HepG2 (cell line): Measurements from ENCODE around the gene MAPK12.

Experiments used
- EZH2 ChIP-seq: conservative IDR thresholded peaks from 2 replicates; pipeline ENCODE4 v1.6.1; 2012; ENCODE audit warnings: mild to moderate bottlenecking, low read depth, low read length, moderate library complexity
- MTA3 ChIP-seq: sonication (generic); formaldehyde crosslinking; IDR thresholded peaks from 2 replicates; pipeline ENCODE4 v1.4.0; 2020; ENCODE audit warnings: missing genetic modification reagents
- SIN3A ChIP-seq: IDR thresholded peaks from 2 replicates; pipeline ENCODE4 v1.6.1; 2011; ENCODE audit warnings: low read depth, mild to moderate bottlenecking, control low read depth, low read length, borderline replicate concordance
- ZBTB8A ChIP-seq: sonication (generic); formaldehyde crosslinking; IDR thresholded peaks from 2 replicates; pipeline ENCODE4 v1.4.0; 2020; ENCODE audit warnings: mild to moderate bottlenecking, low read depth, missing genetic modification reagents, borderline replicate concordance
- ZNF17 ChIP-seq: sonication (generic); formaldehyde crosslinking; IDR thresholded peaks from 2 replicates; pipeline ENCODE4 v1.5.0; 2020; ENCODE audit warnings: mild to moderate bottlenecking, missing genetic modification reagents
- TF ChIP-seq, protein P1 (sequence below): IDR thresholded peaks from 2 replicates; pipeline ENCODE4 v1.6.1; 2016; ENCODE audit warnings: missing biosample characterization, missing genetic modification reagents, low read depth
- TF ChIP-seq, protein P2 (sequence below): IDR thresholded peaks from 2 replicates; pipeline ENCODE4 v1.4.0; 2020; ENCODE audit warnings: mild to moderate bottlenecking, missing genetic modification reagents
- TF ChIP-seq, protein P3 (sequence below): sonication (generic); formaldehyde crosslinking; IDR thresholded peaks from 2 replicates; pipeline ENCODE4 v1.5.0; 2020; ENCODE audit warnings: mild to moderate bottlenecking, missing genetic modification reagents, moderate library complexity

DNA sequence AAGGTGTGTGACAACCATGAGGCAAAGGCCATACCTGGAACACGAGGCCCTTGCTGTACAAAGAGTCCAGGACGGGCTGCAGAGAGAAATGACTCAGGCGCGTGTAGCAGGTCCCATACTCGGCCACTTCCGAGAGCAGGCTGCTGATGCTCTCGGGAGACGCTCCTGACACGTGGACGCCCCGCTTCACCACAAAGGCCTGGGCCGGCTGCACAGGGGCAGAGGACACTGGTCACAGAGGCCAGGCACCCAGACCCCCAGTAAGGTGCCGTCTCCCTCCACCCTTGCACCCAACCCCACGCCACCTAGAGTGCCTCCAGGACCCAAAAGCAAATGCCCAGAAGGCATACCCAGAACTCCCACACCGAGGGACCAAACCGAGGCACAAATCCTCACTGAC is 32.1 kb downstream of the MAPK12 start:
- TF ChIP-seq ZBTB8A (CRISPR knock-in tag) = no peak
- no peak for TF ChIP-seq SIN3A
- TF ChIP-seq, protein P1, sequence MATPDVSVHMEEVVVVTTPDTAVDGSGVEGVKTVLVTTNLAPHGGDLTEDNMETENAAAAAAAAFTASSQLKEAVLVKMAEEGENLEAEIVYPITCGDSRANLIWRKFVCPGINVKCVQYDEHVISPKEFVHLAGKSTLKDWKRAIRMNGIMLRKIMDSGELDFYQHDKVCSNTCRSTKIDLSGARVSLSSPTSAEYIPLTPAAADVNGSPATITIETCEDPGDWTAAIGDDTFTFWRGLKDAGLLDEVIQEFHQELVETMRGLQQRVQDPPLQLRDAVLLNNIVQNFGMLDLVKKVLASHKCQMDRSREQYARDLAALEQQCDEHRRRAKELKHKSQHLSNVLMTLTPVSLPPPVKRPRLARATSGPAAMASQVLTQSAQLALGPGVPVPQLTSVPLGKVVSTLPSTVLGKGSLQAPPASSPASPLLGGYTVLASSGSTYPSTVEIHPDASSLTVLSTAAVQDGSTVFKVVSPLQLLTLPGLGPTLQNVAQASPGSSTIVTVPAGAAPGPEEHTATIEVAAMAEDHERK (CRISPR knock-in tag) = no peak
- TF ChIP-seq, protein P2, sequence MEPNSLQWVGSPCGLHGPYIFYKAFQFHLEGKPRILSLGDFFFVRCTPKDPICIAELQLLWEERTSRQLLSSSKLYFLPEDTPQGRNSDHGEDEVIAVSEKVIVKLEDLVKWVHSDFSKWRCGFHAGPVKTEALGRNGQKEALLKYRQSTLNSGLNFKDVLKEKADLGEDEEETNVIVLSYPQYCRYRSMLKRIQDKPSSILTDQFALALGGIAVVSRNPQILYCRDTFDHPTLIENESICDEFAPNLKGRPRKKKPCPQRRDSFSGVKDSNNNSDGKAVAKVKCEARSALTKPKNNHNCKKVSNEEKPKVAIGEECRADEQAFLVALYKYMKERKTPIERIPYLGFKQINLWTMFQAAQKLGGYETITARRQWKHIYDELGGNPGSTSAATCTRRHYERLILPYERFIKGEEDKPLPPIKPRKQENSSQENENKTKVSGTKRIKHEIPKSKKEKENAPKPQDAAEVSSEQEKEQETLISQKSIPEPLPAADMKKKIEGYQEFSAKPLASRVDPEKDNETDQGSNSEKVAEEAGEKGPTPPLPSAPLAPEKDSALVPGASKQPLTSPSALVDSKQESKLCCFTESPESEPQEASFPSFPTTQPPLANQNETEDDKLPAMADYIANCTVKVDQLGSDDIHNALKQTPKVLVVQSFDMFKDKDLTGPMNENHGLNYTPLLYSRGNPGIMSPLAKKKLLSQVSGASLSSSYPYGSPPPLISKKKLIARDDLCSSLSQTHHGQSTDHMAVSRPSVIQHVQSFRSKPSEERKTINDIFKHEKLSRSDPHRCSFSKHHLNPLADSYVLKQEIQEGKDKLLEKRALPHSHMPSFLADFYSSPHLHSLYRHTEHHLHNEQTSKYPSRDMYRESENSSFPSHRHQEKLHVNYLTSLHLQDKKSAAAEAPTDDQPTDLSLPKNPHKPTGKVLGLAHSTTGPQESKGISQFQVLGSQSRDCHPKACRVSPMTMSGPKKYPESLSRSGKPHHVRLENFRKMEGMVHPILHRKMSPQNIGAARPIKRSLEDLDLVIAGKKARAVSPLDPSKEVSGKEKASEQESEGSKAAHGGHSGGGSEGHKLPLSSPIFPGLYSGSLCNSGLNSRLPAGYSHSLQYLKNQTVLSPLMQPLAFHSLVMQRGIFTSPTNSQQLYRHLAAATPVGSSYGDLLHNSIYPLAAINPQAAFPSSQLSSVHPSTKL (CRISPR knock-in tag) = no peak
- no peak for TF ChIP-seq EZH2
- TF ChIP-seq, protein P3, sequence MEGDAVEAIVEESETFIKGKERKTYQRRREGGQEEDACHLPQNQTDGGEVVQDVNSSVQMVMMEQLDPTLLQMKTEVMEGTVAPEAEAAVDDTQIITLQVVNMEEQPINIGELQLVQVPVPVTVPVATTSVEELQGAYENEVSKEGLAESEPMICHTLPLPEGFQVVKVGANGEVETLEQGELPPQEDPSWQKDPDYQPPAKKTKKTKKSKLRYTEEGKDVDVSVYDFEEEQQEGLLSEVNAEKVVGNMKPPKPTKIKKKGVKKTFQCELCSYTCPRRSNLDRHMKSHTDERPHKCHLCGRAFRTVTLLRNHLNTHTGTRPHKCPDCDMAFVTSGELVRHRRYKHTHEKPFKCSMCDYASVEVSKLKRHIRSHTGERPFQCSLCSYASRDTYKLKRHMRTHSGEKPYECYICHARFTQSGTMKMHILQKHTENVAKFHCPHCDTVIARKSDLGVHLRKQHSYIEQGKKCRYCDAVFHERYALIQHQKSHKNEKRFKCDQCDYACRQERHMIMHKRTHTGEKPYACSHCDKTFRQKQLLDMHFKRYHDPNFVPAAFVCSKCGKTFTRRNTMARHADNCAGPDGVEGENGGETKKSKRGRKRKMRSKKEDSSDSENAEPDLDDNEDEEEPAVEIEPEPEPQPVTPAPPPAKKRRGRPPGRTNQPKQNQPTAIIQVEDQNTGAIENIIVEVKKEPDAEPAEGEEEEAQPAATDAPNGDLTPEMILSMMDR (CRISPR knock-in tag) = no peak
- no peak for TF ChIP-seq ZNF17 (CRISPR knock-in tag)
- no peak for TF ChIP-seq MTA3 (CRISPR knock-in tag)
